Chondrocyte (in vitro differentiated cells): ENCODE results near the gene KRTAP12-2. TPM values are rescaled to one million over a fixed set of nuclear protein-coding genes. Genes with fewer than 3 reads are reported as not detected.
"Not testable (repeated sequence)": the region's sequence is repeated elsewhere in the genome, so short reads cannot be mapped to it uniquely, and the experiment has no call there.

Source experiments
- DNase-seq: peaks from one replicate; pipeline ENCODE4 v3.0.0; 2021; ENCODE audit warnings: mixed read lengths, low spot score
- H3K27ac Mint-ChIP-seq: one replicate; pipeline ENCODE4 v1.8.0; 2021; ENCODE audit warnings: mild to moderate bottlenecking, moderate library complexity, mixed read lengths; ENCODE audit not compliant: unreplicated experiment
- H3K27me3 Mint-ChIP-seq: 2 replicates; pipeline ENCODE4 v1.8.0; 2021; ENCODE audit warnings: low read depth, mixed read lengths
- H3K36me3 Mint-ChIP-seq: 2 replicates; pipeline ENCODE4 v1.8.0; 2021; ENCODE audit warnings: low read depth, mixed read lengths
- H3K4me1 Mint-ChIP-seq: 2 replicates; pipeline ENCODE4 v1.8.0; 2021; ENCODE audit warnings: low read depth, mild to moderate bottlenecking, mixed read lengths
- H3K4me3 Mint-ChIP-seq: one replicate; pipeline ENCODE4 v1.8.0; 2021; ENCODE audit warnings: mild to moderate bottlenecking, moderate library complexity, mixed read lengths; ENCODE audit not compliant: unreplicated experiment
- H3K9me3 Mint-ChIP-seq: 2 replicates; pipeline ENCODE4 v1.8.0; 2021; ENCODE audit warnings: low read depth, mixed read lengths
- CTCF ChIP-seq: fragments of 200-600 bp; sonication (generic); IDR thresholded peaks from 2 replicates; pipeline ENCODE4 v1.5.0; 2021; ENCODE audit warnings: antibody characterized with exemption, mild to moderate bottlenecking, moderate library complexity
- total RNA-seq: library from RNA; stranded (reverse); gene quantifications from 3 replicates; pipeline ENCODE4 v1.2.1, GENCODE V29; 2021

The KRTAP12-2 gene
- total RNA-seq, 1 donor from 2014 or later: not detected

GRCh38 chr21:44677881-44678280, 11.2 kb upstream of the KRTAP12-2 start:
- Mint-ChIP-seq H3K4me3 (no peak overlapping the region), H3K36me3 (peaks cover 3% of the 10 kb centered on the region), H3K9me3 (peaks cover 14% of the 10 kb centered on the region), H3K4me1 (no peaks in the 10 kb centered on the region), H3K27me3 (peaks cover 69% of the 10 kb centered on the region), H3K27ac (no peak overlapping the region)
- no peak for TF ChIP-seq CTCF
- no peak for DNase-seq

- no peak for TF ChIP-seq CTCF
- H3K27ac Mint-ChIP-seq: no peak overlapping the region
- no peak overlapping the region for H3K4me3 Mint-ChIP-seq
- DNase-seq: no peak
- H3K9me3 Mint-ChIP-seq: peaks cover 36% of the 10 kb centered on the region
- peaks cover 41% of the 10 kb centered on the region for H3K27me3 Mint-ChIP-seq
- peaks cover 3% of the 10 kb centered on the region for H3K36me3 Mint-ChIP-seq
- H3K4me1 Mint-ChIP-seq: no peaks in the 10 kb centered on the region
These were observed 5.2 kb upstream of the KRTAP12-2 start for GRCh38 chr21:44671911-44672310.

- peaks cover 36% of the 10 kb centered on the region for H3K9me3 Mint-ChIP-seq
- peaks cover 31% of the 10 kb centered on the region for H3K27me3 Mint-ChIP-seq
- H3K36me3 Mint-ChIP-seq: peaks cover 3% of the 10 kb centered on the region
- no peak for DNase-seq
- H3K27ac Mint-ChIP-seq: no peak overlapping the region
- no peak overlapping the region for H3K4me3 Mint-ChIP-seq
- H3K4me1 Mint-ChIP-seq: no peaks in the 10 kb centered on the region
- TF ChIP-seq CTCF: no peak
These were observed 4.1 kb upstream of the KRTAP12-2 start for GRCh38 chr21:44670642-44671432.

GRCh38 chr21:44667612-44668011, 885 bp upstream of the KRTAP12-2 start:
- no peak for TF ChIP-seq CTCF
- Mint-ChIP-seq H3K27me3 (peaks cover 30% of the 10 kb centered on the region), H3K4me1 (no peaks in the 10 kb centered on the region), H3K4me3 (no peak overlapping the region), H3K27ac (no peak overlapping the region), H3K36me3 (no peaks in the 10 kb centered on the region), H3K9me3 (peaks cover 31% of the 10 kb centered on the region)
- DNase-seq: no peak

GRCh38 chr21:44664691-44665090, 2.0 kb downstream of the KRTAP12-2 start:
- H3K4me3 Mint-ChIP-seq: no peak overlapping the region
- peaks cover 43% of the 10 kb centered on the region for H3K27me3 Mint-ChIP-seq

GRCh38 chr21:44661567-44661966, 5.2 kb downstream of the KRTAP12-2 start:
- Mint-ChIP-seq H3K27me3 (peaks cover 45% of the 10 kb centered on the region), H3K9me3 (peaks cover 26% of the 10 kb centered on the region)
- not testable (repeated sequence) for H3K4me3 Mint-ChIP-seq, DNase-seq, H3K4me1 Mint-ChIP-seq, H3K27ac Mint-ChIP-seq, H3K36me3 Mint-ChIP-seq

More at GRCh38 chr21:44664691-44665090, 2.0 kb downstream of the KRTAP12-2 start:
- Mint-ChIP-seq H3K4me1 (no peaks in the 10 kb centered on the region), H3K27ac (no peak overlapping the region), H3K36me3 (peaks cover 1% of the 10 kb centered on the region), H3K9me3 (peaks cover 22% of the 10 kb centered on the region)
- TF ChIP-seq CTCF: no peak
- no peak for DNase-seq
